GM21529 (cell line): ENCODE results near the gene GSTO2.

Experiments used
- ATAC-seq: cut with Tn5 transposase; IDR thresholded peaks from one replicate; pipeline ENCODE4 v1.9.1; 2021; ENCODE audit not compliant: unreplicated experiment

The GSTO2 gene

DNA sequence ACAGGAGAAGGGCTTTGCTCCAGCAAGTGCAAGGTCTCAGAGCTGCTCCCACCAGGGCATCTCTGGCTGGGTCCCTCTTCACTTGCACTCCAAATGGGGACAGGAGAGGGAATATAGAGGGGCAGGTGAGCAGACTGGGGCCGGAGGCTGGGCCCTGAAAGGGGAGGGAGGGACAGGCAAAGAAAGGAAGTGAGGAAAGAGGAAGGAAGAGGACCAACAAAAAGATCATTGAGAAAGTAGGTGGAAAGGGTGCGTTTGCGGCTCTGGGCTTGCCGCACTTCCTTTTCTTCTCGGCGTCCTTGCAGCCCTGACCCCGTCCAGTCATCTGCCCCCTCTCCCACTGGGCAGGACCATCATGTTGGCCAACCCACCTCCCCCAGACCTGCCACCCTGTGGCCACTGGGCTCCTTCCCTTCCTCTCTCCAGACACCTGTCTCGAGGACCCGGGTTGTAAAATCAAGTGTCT is 55.3 kb downstream of the GSTO2 start:
- no peak for ATAC-seq

DNA sequence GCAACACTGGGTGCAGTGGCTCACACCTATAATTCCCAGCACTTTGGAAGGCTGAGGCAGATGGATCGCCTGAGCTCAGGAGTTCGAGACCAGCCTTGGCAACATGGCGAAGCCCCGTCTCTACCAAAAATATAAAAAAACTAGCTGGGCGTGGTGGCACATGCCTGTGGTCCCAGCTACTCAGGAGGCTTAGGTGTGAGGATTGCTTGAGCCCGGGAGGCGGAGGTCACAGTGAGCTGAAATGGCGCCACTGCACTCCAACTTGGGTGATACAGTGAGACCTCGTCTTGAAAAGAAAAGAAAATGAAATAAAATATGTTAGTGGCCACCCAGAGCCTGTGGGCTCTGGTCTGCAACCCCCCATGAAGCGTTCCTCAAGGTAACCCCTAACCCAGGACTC is 55.9 kb downstream of the GSTO2 start:
- no peak for ATAC-seq

DNA sequence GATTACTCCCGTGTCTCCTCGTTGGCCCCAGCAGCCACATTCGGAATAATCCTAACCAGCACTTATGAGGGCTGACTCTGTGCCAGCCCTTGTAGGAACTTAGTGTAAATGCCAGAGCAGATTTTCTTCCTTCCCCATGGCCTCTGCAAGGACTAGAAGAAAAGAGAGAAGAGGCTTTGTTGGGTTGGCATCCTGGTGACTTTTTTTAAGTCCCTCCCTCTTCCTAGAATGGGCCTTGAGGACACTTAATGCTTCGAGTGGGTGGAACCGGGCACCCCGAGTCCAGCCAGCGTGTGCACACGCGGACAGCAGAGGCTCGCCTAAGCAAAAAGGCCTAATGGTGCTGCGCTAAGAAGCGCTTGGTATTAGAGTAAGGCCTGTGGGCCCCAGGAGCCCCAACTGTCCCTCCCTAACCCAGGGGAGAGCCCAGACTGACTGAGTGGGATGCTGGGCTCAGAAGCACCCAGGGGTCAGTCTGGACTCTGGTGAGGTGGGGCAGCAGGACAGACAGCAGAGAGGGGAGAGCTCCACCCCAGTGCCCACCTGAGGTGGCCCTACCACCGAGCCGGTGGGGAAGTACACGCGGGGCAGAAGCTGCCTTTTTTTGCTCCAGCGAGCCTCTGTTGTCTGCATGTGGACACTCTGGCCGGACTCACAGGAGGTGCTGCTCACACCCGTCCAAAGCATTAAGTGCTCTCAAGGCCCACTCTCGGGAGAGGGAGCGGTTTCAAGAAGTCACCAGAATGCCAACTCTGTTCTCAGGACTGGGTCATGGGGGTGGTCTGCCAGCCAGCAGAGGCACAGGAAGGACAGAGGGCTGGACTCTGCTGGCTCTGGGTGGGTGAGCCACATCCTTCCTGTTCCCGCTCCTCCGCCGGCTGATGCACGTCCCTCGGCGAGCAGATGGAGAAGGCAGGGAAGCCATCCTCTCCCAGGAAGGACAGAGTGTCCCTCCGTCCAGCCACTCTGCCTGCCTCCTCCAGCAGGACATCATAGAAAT is 56.8 kb downstream of the GSTO2 start:
- ATAC-seq = no peak

DNA sequence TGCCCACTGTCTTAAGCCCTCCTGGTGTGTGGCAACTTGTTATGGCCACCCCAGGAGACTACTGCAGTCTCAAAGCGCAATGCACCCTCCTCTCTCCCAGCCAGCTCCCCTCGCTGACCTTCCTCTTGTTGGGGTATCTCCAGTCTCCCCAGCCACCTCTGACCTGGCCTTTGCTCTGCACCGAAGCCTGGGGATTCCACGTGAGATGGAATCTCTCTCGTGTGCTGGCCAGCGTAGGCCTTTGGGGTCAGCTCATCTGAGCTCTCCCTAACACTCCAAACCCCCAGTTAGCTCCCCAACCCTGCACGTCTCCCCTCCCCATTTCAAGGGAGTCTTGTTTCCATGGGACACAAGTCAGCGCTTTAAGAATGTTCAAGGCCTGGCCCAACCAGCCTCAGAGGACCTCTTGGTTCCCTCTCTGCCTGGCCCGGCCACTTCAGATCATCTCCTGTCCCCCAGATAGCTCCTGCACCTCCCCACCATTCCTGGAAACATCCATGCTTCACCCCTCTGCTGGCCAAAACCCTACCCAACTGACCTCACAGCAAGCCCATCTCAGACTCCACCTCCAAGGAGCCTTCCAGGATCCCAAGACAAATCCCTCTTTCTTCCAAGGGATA is 58.1 kb downstream of the GSTO2 start:
- no peak for ATAC-seq

DNA sequence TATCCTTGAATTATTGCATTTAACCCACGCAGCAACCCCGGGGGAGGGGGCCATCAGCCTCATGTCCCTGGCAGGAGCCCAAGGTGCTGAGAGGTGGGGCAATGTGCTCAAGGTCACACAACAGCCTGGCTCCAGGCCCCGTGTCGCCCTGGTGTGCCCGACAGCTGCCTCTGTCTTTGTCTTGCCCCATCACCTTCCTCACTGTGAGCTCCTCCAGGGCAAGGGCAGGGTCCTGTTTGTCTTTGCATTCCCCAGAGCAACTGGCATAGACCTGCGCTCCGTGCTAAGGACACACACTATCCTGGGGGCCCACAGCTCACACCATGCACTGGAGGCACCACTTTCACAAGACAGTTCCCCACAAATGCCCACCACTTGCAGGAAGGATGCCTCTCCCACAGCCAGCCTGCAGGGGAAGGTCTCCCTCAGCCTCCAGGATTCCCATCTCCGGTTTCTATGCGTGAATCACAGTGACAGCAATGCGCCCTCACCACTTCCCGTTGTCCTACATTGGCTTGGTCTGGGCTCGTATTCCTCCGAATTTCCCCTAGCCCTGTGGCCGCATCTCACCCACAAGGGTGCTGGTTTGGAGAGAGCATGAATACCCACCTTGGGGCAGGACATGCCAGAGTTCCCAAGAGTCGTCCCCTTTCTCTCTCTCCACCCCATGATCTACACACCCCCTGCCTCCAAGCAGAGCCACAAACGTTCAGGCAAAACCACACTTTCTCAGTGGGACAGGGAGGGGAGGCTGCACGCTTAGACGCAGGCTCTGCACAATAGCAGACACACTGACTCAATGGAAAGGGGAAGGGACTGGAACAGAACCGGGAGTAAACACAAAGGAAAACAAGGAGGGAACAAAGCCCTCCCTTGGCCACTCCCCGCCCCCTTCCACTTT is 59.0 kb downstream of the GSTO2 start:
- ATAC-seq = no peak

DNA sequence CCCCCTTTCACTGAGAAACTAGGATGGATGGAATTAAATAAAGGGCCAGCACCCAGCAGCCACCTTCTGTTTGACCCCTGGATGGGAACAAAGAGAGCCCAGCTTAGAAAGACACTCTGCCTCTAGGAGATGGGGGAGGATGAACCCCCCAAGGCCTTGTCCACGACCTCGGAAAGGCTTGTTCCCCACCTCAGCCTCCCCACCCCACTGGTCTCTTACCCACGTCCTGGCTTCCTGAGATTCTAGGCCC is 59.6 kb downstream of the GSTO2 start:
- ATAC-seq = no peak

DNA sequence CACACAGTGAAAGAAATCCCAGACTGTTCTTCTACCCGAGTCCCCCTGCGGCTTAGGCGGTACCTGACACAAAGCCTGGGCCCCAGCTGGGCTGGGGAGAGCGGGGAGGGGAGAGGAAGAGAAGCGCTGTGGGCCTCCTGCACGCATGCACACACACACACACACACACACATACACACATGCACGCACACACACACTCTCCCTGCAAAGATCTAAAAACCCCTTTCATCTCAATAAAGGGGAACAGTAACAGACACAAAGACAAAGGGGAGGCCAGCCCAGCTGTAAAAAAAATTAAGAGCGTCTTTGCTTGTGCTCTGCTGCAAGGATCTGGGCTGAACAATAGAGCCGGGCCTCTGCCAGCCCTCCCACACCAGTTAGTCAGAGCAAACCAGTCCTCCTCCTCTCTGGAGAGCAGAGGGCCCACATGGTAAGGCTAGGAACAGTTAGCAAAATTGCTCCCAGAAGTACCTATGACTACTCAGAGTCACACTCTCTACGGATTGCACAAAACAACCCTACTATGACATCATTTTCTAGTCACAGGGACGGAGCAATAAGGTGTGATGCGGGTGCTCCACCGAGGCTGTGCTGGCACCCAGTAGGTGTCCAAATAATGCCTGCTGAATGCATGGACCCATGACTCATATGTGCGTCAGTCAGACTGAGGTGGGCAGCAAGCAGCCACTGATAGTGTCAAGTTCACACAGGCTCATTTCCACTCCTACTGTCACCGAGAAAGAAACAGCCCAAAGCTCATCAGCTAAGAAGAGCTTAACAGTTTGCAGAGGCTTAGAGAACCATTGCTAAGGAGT is 60.1 kb downstream of the GSTO2 start:
- ATAC-seq = peak; percentile 58

DNA sequence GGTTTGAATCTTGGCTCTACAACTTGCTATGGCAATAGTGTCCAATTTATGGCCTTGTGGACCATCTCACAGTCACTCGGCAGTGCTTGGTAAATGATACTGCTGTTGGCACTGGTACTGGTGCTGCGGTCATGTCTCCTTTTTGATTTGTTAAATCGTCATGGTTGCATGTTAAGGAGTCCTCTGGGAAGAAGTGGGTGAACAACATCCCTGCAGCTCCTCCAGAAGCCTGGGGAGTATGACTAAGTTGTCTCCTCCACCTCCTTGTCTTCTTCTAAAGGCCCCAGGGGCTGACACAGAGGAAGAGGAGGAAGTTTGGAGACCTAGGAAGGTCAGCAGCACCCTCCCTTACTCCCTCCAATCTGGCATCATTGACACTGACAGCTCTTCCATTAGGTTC is 60.8 kb downstream of the GSTO2 start:
- no peak for ATAC-seq

DNA sequence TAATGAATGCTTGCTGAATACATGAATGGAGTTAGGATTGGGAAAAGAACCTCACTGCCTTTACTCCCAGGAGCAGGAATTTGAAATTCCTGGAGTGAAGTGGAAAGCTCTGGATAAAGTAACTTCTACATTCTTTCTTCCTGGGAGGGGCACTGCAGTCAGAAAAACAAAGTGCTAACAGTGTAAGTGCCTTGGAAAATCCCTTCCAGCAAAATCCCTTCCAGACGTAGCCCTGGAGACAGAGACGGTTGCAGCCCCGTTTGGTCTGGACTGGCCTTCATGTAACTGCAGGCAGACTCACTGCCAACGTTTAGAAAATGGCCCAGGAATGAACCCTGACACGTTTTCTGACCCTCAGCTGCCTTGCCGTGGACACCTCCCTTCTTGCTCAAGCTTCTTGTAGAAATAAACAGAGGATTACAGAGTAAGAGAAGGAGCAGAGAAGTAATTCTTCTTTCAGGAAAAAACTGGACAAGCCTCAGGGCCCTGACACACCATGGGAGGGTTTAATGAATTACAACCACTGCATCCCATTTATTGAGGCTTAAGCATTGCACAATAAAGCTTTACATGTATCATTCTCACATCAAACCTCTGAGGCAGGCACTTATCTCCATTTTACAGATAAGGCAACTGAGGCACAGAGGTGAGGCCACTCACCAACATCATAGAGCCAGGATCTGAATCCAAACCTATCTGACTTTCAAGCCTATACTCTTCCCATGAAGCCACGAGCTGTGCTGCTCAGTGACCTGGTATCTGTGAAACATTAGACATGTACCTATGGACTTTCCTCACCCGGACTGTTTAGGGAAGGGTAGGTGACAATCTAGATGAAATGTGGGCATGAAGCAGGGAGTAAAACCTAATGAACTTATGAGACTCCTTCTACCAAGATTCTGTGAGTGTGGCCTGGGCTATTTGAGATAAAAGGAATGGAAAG is 61.5 kb downstream of the GSTO2 start:
- ATAC-seq = no peak

DNA sequence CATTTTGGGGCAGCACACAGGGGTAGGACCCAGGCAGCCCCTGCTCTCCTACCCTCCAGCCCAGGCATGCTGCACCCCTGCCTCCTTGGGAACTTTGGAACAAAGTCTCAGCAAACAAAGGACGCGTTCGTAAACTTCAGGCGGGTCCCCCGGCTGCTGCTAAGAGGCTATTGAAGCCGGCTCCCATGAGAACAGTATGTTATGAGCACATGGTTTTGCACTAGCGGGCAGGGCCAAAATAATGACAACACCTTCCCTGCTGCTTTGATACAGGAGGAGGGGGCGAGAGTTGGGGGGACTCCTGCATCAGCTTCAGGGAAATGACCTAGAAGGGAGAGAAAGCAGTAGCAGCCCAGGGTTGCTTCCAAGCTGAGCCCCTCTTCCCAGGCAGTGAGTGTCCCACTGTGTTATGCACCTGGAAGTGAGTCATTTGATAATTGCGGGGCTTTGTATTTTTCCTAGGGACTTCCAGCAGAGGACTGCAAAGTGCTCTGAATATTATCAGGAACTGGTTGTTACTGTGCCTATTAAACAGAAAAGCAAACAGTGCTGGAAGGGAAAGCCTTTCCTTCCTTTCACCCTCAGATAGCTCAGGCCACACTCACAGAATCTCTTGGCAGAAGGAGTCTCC is 62.3 kb downstream of the GSTO2 start:
- ATAC-seq = no peak

DNA sequence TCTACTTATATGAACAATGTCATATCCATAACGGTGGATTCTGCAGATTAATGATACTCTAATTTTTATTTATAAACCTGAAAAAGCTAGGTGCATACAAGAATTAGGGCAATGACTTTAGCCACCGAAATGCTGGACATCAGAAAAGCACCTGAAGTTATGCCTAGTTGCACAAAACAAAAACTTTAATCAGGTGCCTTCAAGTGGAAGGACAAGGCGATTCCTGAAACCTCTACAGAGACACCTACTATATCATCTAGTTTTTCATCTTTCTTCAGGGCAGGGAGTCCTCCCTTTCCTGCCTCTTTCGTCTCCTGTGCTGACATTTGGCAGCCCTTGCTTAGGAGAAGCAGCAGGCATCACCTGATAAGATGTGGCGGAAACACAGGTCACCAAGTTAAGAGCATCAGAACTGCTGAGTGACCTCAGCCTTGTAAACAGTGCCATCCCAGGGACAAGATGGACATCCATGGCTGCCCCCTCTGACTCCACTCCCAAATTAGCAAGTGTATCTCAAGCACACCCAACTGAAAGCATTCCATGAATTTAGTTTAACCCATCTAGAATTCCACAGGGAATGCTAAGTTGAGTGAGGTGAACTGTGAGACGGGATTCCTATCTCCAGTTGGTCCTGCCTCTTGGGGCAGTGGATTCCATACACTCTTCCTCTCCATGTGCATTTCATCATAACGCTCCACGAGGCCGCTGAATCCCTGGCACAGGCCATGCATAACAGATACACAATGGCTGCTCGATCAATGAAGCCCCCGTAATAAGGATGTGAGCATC is 63.5 kb downstream of the GSTO2 start:
- no peak for ATAC-seq

DNA sequence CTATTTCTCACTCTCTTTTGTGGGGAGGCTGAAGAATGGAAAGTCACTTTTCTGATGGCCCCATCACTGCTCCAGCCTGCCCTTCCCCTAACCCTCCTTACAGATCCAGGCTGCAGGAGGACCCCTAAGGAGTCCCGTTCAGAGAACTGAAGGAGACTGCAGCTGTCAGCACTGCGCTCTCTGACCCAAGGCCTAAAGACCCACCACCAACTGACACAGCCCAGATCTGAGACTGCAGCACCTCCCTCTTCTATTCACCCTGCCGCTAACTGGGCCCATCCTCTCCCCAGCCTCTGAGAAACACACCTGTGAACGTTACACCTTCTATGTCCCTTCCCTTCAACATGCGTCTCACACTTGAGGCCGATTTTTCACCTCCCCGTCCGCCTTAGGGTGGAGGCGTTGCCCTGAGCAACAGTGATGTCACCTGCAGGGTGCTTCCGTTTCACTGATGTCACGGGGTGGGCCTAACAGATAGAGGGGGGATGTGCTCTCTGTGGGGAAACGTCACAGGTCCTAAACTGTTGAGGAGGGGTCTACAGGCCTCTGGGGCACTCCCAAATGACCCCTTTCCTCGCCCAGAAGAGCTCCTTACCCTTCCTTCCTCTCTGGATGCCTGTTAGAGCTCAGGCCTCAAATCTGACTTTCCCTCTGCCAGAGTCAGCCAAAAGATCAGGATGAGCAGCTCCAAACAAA is 64.2 kb downstream of the GSTO2 start:
- ATAC-seq = no peak

DNA sequence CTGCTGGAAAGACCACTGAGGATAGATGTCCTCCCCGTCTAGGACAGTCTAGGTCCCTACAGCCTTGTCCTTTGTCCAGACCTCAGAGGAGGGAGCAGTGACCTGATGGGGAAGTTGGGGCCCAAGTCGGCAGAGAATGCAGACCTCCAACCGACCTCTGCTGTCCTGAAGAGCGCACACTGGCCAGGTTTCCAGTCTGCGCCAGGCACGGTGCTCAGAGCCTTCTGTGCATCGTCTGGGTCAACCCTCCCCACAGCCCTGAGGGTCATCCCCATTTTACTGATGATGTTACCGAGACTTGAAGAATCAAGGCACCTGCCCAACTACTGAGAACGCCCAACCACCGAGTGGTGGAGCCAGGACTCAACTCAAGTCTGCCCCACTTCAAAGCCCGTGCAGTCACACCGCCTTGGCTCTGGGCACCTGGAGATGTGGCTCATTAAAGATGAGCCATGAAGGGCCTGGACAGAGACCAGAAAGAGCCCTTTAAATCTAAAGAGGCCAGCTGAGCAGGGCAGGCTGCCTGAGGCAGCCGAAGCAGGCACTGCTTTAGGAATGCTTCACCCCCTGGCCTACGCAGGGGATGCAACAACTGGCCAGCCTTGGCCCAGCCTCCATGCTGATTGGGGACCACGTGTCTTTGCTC is 64.9 kb downstream of the GSTO2 start:
- ATAC-seq = no peak

DNA sequence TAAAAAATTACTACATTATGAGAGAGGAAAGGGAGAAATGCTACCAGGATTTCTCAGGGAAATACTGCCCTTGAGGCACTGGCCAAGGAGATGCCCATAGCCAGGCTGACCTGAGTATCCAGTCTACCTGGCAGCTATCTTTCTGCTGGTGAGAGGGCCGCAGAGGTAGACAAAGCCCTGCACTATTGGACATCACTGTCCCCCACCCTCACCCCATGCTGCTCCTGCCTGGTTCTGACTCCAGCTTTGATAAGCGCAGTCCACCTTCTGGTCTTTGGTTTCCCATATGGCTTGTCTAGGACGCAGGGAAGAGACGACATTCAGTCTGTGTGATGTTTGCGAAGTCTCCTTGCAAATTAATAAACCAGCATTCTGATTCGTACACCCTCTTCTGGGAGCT is 65.6 kb downstream of the GSTO2 start:
- ATAC-seq = no peak

DNA sequence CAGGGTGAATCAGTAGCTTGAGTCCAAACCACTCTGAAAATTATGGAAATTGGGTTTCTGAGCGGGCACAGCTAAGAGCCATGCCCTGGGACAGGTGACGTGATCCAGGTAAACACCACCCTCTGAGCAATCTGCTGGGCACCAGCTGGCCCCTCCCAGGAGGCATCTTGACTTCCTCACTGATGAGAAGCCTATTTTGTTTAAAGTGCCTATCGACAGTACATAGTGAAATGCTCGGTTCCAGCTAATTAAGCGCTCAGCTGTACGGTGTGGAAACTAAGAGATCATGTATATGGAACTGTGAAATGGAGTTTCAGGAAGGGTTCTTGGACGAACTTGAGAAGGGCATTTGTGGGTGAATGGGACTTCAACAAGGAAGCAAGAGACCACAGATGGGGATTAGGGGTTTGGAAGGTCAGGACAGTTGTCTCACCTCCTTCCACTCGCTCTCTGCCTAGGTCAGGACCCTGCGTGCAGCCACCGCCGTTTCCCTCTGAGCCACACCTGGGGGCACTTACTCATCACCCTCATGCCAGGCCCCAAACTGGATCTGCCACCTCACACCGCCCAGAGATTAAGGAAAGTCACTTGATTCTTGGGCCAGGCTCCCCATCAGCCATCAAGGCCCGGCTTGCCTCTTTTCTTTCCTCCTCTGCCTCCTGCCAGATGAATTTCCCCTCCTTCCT is 66.1 kb downstream of the GSTO2 start:
- no peak for ATAC-seq

DNA sequence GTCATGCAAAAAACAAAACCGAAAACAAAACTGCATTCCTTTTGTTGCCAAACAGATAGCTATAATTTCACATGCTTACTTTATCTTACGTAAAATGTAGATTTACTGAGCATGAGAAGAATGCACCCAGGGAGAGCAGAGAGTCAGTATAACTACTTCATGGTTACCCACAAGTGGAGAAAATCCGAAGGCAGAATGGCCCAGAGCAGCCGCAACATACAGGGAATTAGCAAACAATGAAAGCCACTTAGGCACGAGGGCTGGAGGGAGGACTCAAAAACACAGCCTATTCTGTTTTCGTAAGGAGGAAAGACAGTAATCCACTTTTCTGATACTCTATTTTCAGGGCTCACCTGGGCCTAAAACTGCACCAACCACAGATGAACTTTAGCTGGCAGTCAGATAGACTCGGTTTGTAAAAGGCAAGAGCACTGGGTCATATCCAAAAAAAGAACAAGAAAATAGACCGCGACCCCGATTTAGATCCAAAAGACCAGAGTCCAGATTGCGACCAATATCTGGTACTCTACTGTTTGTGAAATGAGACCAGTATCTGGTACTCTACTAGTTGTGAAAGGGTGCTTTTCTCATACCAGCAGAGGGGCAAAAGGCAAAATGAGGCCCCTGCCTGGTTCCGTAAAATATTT is 68.0 kb downstream of the GSTO2 start:
- peak; percentile 35 for ATAC-seq
